SK-N-SH treated with all-trans-retinoic acid at 6 μM for 48 hours (cell line): ENCODE measurements around the gene TMEM201.

ENCODE experiments used
- ATAC-seq: fragments of 200-7000 bp; cut with Tn5 transposase; 3 replicates; pipeline ENCODE4 v1.9.1; 2020; ENCODE audit warnings: mild to moderate bottlenecking, moderate library complexity
- ARNTL ChIP-seq: fragments of 450-650 bp; formaldehyde crosslinking; IDR thresholded peaks from 2 replicates; pipeline ENCODE4 v1.5.0; 2020; ENCODE audit warnings: low read depth, mild to moderate bottlenecking, moderate library complexity, borderline replicate concordance
- BACH2 ChIP-seq: fragments of 250-450 bp; sonication (Bioruptor Pico); IDR thresholded peaks from 2 replicates; pipeline ENCODE4 v1.9.0; 2021; ENCODE audit warnings: mild to moderate bottlenecking, borderline replicate concordance
- CREB5 ChIP-seq: fragments of 250-450 bp; sonication (Bioruptor Pico); IDR thresholded peaks from 2 replicates; pipeline ENCODE4 v1.5.1; 2020; ENCODE audit warnings: low read depth, mild to moderate bottlenecking, moderate library complexity
- CSDC2 ChIP-seq: fragments of 250-450 bp; sonication (Bioruptor Pico); IDR thresholded peaks from 2 replicates; pipeline ENCODE4 v1.5.0; 2020; ENCODE audit warnings: mild to moderate bottlenecking, moderate library complexity
- ESRRG ChIP-seq: fragments of 250-450 bp; sonication (Bioruptor Pico); IDR thresholded peaks from 2 replicates; pipeline ENCODE4 v1.6.1; 2021; ENCODE audit warnings: mild to moderate bottlenecking
- GLIS3 ChIP-seq: fragments of 250-450 bp; sonication (Bioruptor Pico); IDR thresholded peaks from 2 replicates; pipeline ENCODE4 v1.5.0; 2020; ENCODE audit warnings: mild to moderate bottlenecking, moderate library complexity
- OSR1 ChIP-seq: fragments of 250-450 bp; sonication (Bioruptor Pico); IDR thresholded peaks from 2 replicates; pipeline ENCODE4 v1.8.0; 2022; ENCODE audit warnings: moderate library complexity, mild to moderate bottlenecking, inconsistent platforms
- PATZ1 ChIP-seq: fragments of 250-450 bp; sonication (Bioruptor Pico); IDR thresholded peaks from 2 replicates; pipeline ENCODE4 v1.8.0; 2020; ENCODE audit warnings: mild to moderate bottlenecking, moderate library complexity, borderline replicate concordance
- POU6F1 ChIP-seq: fragments of 250-450 bp; sonication (Bioruptor Pico); IDR thresholded peaks from 2 replicates; pipeline ENCODE4 v1.8.0; 2021; ENCODE audit warnings: low read depth, mild to moderate bottlenecking, moderate library complexity, borderline replicate concordance
- PPARA ChIP-seq: fragments of 250-450 bp; sonication (Bioruptor Pico); IDR thresholded peaks from 2 replicates; pipeline ENCODE4 v1.5.0; 2020; ENCODE audit warnings: mild to moderate bottlenecking, borderline replicate concordance
- RARB ChIP-seq: fragments of 250-450 bp; sonication (Bioruptor Pico); IDR thresholded peaks from 2 replicates; pipeline ENCODE4 v1.8.0; 2021; ENCODE audit warnings: mild to moderate bottlenecking, moderate library complexity
- SNAI2 ChIP-seq: fragments of 250-450 bp; sonication (Bioruptor Pico); IDR thresholded peaks from 2 replicates; pipeline ENCODE4 v1.5.0; 2020; ENCODE audit warnings: mild to moderate bottlenecking, moderate library complexity
- TCF4 ChIP-seq: fragments of 250-450 bp; sonication (Bioruptor Pico); IDR thresholded peaks from 2 replicates; pipeline ENCODE4 v1.8.0; 2021; ENCODE audit warnings: mild to moderate bottlenecking, moderate library complexity, borderline replicate concordance
- TOX ChIP-seq: fragments of 250-450 bp; sonication (Bioruptor Pico); IDR thresholded peaks from 2 replicates; pipeline ENCODE4 v1.8.0; 2021; ENCODE audit warnings: mild to moderate bottlenecking, moderate library complexity, borderline replicate concordance
- TSHZ2 ChIP-seq: fragments of 250-450 bp; sonication (Bioruptor Pico); IDR thresholded peaks from 2 replicates; pipeline ENCODE4 v1.5.0; 2020; ENCODE audit warnings: mild to moderate bottlenecking, moderate library complexity
- ZC3H10 ChIP-seq: fragments of 250-450 bp; sonication (Bioruptor Pico); IDR thresholded peaks from 2 replicates; pipeline ENCODE4 v1.5.1; 2021; ENCODE audit warnings: mild to moderate bottlenecking, moderate library complexity
- ZFP3 ChIP-seq: fragments of 250-450 bp; sonication (Bioruptor Pico); IDR thresholded peaks from 2 replicates; pipeline ENCODE4 v1.5.0; 2020; ENCODE audit warnings: mild to moderate bottlenecking, moderate library complexity
- ZFP30 ChIP-seq: fragments of 450-650 bp; formaldehyde crosslinking; IDR thresholded peaks from 2 replicates; pipeline ENCODE4 v1.5.0; 2022; ENCODE audit warnings: mild to moderate bottlenecking, moderate library complexity
- ZNF565 ChIP-seq: fragments of 450-650 bp; formaldehyde crosslinking; conservative IDR thresholded peaks from 2 replicates; pipeline ENCODE4 v1.5.0; 2020; ENCODE audit warnings: low read depth, mild to moderate bottlenecking, moderate library complexity
- ZNF70 ChIP-seq: fragments of 450-650 bp; formaldehyde crosslinking; IDR thresholded peaks from 2 replicates; pipeline ENCODE4 v1.5.0; 2020; ENCODE audit warnings: mild to moderate bottlenecking, moderate library complexity
- ZNF8 ChIP-seq: fragments of 450-650 bp; formaldehyde crosslinking; IDR thresholded peaks from 2 replicates; pipeline ENCODE4 v1.5.0; 2020; ENCODE audit warnings: mild to moderate bottlenecking, moderate library complexity
- TF ChIP-seq, protein P1 (sequence below): fragments of 250-450 bp; sonication (Bioruptor Pico); IDR thresholded peaks from 2 replicates; pipeline ENCODE4 v1.5.1; 2021; ENCODE audit warnings: mild to moderate bottlenecking, moderate library complexity

The TMEM201 gene

DNA sequence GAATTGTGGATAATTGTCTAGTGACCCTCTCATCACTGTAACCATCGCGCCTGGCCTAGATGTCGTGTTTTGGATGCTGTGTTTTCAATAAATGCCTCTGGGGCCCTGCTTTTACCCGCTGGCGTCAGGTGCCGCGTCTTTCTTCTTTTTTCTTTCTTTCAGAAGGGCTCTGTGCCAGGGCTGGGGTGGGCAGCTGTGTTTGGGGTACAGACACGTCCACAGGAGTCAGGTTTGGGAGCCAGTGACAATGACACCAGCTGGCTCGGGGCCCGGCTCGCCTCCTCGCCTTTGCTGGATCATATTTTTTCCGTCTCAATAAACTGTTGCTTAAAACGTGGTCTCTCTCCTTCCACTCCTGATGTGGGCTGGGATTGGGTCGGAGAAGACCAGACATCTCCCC is 16.1 kb downstream of the TMEM201 start:
- no peak for TF ChIP-seq CREB5 (CRISPR knock-in tag)
- ATAC-seq = no peak

GRCh38 chr1:9605946-9606455 is 17.3 kb downstream of the TMEM201 start:
- TF ChIP-seq ZC3H10 (CRISPR knock-in tag) = no peak
- no peak for ATAC-seq

GRCh38 chr1:9606458-9606857 is 17.7 kb downstream of the TMEM201 start:
- no peak for TF ChIP-seq ZC3H10 (CRISPR knock-in tag)
- TF ChIP-seq GLIS3 = no peak
- no peak for TF ChIP-seq TSHZ2 (CRISPR knock-in tag)
- TF ChIP-seq PATZ1 = no peak
- no peak for TF ChIP-seq TCF4 (CRISPR knock-in tag)
- no peak for TF ChIP-seq CREB5 (CRISPR knock-in tag)
- no peak for TF ChIP-seq ZFP30 (CRISPR knock-in tag)
- no peak for TF ChIP-seq ZFP3
- TF ChIP-seq ARNTL (CRISPR knock-in tag) = no peak
- no peak for TF ChIP-seq OSR1 (CRISPR knock-in tag)
- TF ChIP-seq SNAI2 (CRISPR knock-in tag) = no peak
- TF ChIP-seq ZNF70 (CRISPR knock-in tag) = no peak
- TF ChIP-seq, protein P1, sequence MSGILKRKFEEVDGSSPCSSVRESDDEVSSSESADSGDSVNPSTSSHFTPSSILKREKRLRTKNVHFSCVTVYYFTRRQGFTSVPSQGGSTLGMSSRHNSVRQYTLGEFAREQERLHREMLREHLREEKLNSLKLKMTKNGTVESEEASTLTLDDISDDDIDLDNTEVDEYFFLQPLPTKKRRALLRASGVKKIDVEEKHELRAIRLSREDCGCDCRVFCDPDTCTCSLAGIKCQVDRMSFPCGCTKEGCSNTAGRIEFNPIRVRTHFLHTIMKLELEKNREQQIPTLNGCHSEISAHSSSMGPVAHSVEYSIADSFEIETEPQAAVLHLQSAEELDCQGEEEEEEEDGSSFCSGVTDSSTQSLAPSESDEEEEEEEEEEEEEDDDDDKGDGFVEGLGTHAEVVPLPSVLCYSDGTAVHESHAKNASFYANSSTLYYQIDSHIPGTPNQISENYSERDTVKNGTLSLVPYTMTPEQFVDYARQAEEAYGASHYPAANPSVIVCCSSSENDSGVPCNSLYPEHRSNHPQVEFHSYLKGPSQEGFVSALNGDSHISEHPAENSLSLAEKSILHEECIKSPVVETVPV = no peak
- no peak for TF ChIP-seq ZNF565 (CRISPR knock-in tag)
- TF ChIP-seq TOX = no peak
- TF ChIP-seq POU6F1 (CRISPR knock-in tag) = no peak
- TF ChIP-seq CSDC2 (CRISPR knock-in tag) = no peak
- no peak for TF ChIP-seq BACH2 (CRISPR knock-in tag)
- TF ChIP-seq ZNF8 (CRISPR knock-in tag) = no peak
- TF ChIP-seq, all 23 proteins: peak for 0
- no peak for ATAC-seq

DNA sequence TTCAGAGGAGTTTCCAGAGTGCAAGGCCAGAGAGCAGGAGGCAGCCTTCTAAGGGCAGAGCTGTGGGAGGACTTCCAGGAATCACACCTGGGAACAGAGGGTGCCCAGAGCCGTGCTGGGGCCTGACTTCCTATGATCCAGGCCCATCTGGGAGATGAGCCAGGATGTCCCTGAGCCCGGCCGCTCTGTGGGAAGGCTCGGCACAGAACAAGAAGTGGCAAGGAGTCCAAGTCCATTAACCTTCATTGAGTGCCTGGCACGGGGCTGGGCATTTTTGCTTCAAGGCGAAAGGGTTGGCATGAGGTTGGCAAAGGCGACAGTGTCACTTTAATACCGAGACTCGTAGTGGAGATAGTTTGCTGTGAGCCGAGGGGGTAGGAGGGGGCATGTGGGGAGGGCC is 18.2 kb downstream of the TMEM201 start:
- no peak for TF ChIP-seq RARB
- TF ChIP-seq ZFP3 = no peak
- no peak for TF ChIP-seq PPARA (CRISPR knock-in tag)
- TF ChIP-seq TOX = no peak
- TF ChIP-seq GLIS3 = no peak
- TF ChIP-seq CREB5 (CRISPR knock-in tag) = no peak
- TF ChIP-seq, protein P1 = no peak
- no peak for TF ChIP-seq ZNF70 (CRISPR knock-in tag)
- no peak for TF ChIP-seq BACH2 (CRISPR knock-in tag)
- no peak for TF ChIP-seq TCF4 (CRISPR knock-in tag)
- TF ChIP-seq ESRRG (CRISPR knock-in tag) = no peak
- no peak for TF ChIP-seq ZC3H10 (CRISPR knock-in tag)
- TF ChIP-seq ZNF565 (CRISPR knock-in tag) = no peak
- no peak for ATAC-seq
